HepG2 (cell line): ENCODE measurements around the gene AMIGO3. TPM values are rescaled to one million over a fixed set of nuclear protein-coding genes. Genes with fewer than 3 reads are reported as not detected.

Experiments
- GTF2F1 ChIP-seq: fragments of 150-350 bp; IDR thresholded peaks from 2 replicates; pipeline ENCODE4 v1.6.1; 2014; ENCODE audit warnings: low read length
- ZFAT ChIP-seq: sonication (generic); formaldehyde crosslinking; conservative IDR thresholded peaks from 2 replicates; pipeline ENCODE4 v1.8.1; 2023; ENCODE audit warnings: missing genetic modification reagents, inconsistent platforms
- ZFP82 ChIP-seq: sonication (generic); formaldehyde crosslinking; IDR thresholded peaks from 2 replicates; pipeline ENCODE4 v1.5.1; 2020; ENCODE audit warnings: mild to moderate bottlenecking, missing genetic modification reagents, borderline replicate concordance
- ZMAT3 ChIP-seq: sonication (generic); formaldehyde crosslinking; conservative IDR thresholded peaks from 2 replicates; pipeline ENCODE4 v1.7.0; 2021; ENCODE audit warnings: missing genetic modification reagents
- ZNF225 ChIP-seq: sonication (generic); formaldehyde crosslinking; IDR thresholded peaks from 2 replicates; pipeline ENCODE4 v1.4.0; 2020; ENCODE audit warnings: mild to moderate bottlenecking, missing genetic modification reagents
- ZNF343 ChIP-seq: sonication (generic); formaldehyde crosslinking; IDR thresholded peaks from 2 replicates; pipeline ENCODE4 v1.4.0; 2020; ENCODE audit warnings: mild to moderate bottlenecking, missing genetic modification reagents
- ZNF451 ChIP-seq: sonication (generic); formaldehyde crosslinking; IDR thresholded peaks from 2 replicates; pipeline ENCODE4 v1.5.0; 2020; ENCODE audit warnings: mild to moderate bottlenecking, missing genetic modification reagents
- ZNF749 ChIP-seq: sonication (generic); formaldehyde crosslinking; IDR thresholded peaks from 2 replicates; pipeline ENCODE4 v1.8.0; 2022; ENCODE audit warnings: mild to moderate bottlenecking, missing genetic modification reagents, moderate library complexity, borderline replicate concordance
- polyA plus RNA-seq, 8 experiments: library from polyadenylated mRNA; depleted of rRNA in 3 of 8; stranded (reverse) in 7 of 8; unstranded in 1 of 8; fragments of >200 nt; fragmentation: Illumina TruSeq in 4 of 8; extraction: Trizol in 4 of 8; gene quantifications; 2 replicates each; pipeline versions ENCODE4 v1.2.1 to v1.2.3, GENCODE V29; 2011 to 2016; ENCODE audit warnings: low read depth in 4 of 8, missing spikeins in 1 of 8, mixed read lengths in 1 of 8; ENCODE audit not compliant: insufficient read depth in 1 of 8
- total RNA-seq, 5 experiments: library from RNA; depleted of rRNA; stranded (reverse); fragments of >200 nt; fragmentation: Illumina TruSeq; extraction: Trizol; gene quantifications; 2 replicates each; pipeline ENCODE4 v1.2.3, GENCODE V29; 2016; ENCODE audit warnings: low read depth in 1 of 5
- TF ChIP-seq, protein P1 (sequence below): sonication (generic); formaldehyde crosslinking; IDR thresholded peaks from 2 replicates; pipeline ENCODE4 v1.5.0; 2020; ENCODE audit warnings: mild to moderate bottlenecking, missing genetic modification reagents
- TF ChIP-seq, protein P2 (sequence below): sonication (generic); formaldehyde crosslinking; IDR thresholded peaks from 2 replicates; pipeline ENCODE4 v1.8.1; 2023; ENCODE audit warnings: mild to moderate bottlenecking, moderate library complexity, missing genetic modification reagents

Gene AMIGO3
- total and polyA plus RNA-seq, 2 of the 13 experiments (the other 11 are each of a cell fraction or from before 2014, with no cell fraction given), result 0.35 TPM; not detected in 1

DNA sequence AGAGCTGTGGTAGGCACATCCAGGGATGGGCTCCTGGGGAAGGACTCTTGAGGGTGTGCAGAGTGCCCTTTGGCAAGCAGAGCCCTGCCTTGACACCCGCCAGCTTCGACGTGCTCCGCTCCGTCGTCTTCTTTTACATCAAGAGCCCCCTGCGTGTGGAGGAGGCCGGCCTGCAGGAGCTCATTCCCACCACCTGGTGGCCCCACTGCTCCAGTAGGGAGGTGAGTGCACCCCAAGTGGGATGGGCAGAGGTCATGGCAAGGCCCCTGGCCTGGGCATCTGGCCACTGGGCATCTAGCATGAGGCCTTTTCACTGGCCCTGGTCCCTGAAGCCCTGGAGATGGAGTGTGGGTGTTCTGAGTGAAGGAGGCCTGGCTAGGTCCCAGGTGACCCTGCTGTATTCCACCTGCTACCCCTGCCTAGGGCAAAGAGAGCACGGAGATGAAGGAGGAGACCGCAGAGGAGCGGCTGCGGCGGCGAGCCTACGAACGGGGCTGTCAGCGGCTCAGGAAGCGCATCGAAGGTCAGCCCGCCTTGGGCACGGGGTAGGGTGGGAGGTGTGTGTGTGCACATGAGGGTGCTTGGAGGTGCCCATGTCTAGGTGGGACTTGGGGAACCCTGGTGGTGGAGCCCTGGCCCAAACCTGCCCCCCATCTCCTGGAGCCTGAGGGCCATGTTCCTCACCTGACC, 18.0 kb downstream of the AMIGO3 start (continued):
- TF ChIP-seq, protein P1, sequence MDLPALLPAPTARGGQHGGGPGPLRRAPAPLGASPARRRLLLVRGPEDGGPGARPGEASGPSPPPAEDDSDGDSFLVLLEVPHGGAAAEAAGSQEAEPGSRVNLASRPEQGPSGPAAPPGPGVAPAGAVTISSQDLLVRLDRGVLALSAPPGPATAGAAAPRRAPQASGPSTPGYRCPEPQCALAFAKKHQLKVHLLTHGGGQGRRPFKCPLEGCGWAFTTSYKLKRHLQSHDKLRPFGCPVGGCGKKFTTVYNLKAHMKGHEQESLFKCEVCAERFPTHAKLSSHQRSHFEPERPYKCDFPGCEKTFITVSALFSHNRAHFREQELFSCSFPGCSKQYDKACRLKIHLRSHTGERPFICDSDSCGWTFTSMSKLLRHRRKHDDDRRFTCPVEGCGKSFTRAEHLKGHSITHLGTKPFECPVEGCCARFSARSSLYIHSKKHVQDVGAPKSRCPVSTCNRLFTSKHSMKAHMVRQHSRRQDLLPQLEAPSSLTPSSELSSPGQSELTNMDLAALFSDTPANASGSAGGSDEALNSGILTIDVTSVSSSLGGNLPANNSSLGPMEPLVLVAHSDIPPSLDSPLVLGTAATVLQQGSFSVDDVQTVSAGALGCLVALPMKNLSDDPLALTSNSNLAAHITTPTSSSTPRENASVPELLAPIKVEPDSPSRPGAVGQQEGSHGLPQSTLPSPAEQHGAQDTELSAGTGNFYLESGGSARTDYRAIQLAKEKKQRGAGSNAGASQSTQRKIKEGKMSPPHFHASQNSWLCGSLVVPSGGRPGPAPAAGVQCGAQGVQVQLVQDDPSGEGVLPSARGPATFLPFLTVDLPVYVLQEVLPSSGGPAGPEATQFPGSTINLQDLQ (CRISPR knock-in tag), result no peak
- no peak for TF ChIP-seq ZMAT3 (CRISPR knock-in tag)
- no peak for TF ChIP-seq ZNF225 (CRISPR knock-in tag)
- TF ChIP-seq ZNF749 (CRISPR knock-in tag), result no peak
- no peak for TF ChIP-seq ZNF343 (CRISPR knock-in tag)
- no peak for TF ChIP-seq GTF2F1
- TF ChIP-seq ZNF451, result no peak
- no peak for TF ChIP-seq ZFAT (CRISPR knock-in tag)
- no peak for TF ChIP-seq ZFP82 (CRISPR knock-in tag)
- TF ChIP-seq, protein P2, sequence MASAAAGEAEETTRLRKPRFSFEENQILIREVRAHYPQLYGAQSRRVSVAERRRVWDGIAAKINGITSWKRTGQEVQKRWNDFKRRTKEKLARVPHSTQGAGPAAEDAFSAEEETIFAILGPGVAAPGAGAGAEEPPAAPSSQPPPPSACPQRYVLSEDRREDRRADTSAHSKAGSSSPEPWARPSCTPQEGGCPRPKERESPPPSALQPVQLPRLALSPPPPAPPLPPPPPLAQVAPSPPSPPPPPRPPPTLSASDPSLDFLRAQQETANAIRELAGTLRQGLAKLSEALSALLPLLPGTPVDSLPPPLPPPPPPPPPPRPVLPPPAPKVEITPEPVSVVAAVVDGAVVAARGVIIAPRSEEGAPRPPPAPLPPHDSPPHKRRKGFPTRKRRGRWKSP, result no peak
